Non-pigmented ciliary epithelial cell (primary cell): Measurements from ENCODE around the gene TBX2.

Experiments used
- DNase-seq: peaks from one replicate; pipeline ENCODE4 v3.0.0-alpha.2; 2010; ENCODE audit warnings: low read depth

Gene TBX2

DNA sequence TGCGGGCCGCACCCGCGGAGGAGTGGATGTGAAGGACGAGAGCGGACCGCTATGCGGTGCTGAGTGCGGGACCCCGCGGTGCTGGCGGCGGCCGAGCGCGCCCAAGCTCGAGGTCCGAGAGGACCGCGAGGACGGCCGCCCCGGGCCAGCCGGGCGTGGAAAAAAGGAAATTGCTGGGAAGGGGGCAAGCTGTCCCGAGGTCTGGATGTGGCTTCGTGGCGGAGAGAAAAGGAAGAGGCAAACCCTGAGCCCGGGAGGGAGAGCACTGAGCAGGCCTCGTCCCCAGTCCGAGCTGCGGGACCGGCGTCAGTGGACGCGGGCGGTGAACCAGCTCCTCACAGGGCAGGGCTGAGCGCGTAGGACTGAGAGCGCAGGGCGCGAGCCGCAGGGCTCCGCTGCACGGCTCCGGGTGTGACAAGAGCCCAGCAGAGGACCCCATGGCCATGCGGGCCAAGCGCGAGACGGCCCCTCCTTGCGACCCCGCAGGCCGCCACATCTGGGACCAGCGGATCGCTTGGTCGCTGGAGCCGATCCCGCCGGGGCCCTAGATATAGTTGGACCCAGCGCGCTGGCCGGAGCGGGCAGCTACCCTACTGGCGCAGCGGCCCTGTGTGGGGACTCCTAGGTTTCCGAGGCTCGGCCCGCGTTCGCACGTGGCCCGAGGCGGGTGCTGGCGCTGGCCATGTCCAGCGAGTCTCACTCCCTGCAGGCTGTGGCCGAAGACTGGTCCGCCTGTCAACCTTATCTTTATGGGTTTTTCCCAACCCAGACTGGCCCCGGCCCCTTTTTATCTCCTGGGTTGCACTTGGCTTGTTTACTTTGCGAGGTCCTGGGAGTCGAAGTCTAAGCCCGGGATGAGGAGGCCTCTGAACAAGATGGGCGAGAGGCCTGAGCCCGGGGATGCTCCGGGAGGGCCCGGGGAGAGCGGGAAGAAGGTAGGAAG, 55.0 kb downstream of the TBX2 start:
- no peak for DNase-seq

DNA sequence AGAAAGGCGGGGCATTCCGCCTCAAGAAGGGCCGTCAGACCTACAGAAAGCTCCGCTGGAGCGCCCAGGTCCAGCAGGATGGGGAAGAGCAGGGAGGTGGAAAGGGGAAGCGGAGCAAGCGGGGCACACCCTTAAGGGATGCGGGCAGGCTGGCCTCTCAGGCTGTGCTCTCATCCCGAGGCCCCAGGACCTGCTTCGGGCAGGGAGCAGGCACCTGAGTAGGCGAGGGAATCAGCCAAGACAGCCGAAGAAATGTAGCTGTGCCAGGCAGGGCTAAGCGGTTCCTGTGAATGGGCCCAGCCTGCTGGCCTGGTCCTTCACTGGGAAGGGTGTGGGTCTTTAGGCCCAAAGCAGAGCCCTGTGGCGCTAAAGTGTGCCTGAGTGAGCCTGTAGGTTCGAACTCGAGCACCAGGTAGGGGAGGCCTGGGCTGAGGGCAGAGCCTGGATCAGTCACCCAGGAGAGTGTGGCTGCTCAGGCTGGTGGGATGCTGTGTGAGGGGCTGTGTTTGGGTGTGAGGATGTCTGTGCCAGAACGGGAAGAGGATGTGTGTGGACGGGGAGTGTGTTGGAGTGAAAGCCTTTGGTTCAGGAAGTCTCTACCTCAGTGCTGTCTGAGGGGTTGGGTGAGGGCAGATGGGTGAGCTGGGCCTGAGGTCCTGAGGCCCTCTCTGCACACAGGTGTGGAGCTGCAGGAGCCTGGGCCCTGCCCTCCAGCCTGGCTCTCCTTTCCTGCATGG, 55.8 kb downstream of the TBX2 start:
- no peak for DNase-seq

- DNase-seq: no peak
Measured at GRCh38 chr17:61456061-61456681, 56.5 kb downstream of the TBX2 start.

DNA sequence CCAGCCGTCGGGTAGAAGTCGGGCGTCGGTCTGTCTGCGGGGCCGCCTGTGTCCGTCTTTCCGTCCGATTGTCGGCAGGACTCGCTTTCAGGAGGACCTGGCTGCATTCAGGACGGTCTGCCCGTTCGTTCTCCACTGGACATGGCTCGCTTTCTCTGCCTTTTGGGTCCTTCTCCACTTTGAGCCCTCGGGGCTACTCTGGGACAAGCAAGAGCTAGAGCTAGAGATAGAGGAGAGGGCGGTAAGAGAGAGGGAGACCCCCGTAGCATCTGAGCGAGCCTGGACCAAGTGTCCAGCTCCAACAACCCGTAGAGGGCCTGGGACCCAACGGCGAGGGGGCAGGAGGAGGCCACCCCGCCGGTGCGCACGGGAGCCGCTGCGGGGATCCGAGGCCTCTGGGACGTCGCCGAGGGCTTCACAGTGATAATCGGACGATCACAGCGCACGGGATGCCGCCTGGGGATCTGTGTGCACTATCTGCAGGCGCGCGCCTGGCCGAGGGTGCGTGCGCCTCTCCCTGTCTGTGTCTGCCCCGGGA, 57.1 kb downstream of the TBX2 start:
- no peak for DNase-seq

- no peak for DNase-seq
Measured at GRCh38 chr17:61457226-61457983, 57.8 kb downstream of the TBX2 start.

- no peak for DNase-seq
Measured at GRCh38 chr17:61458000-61458399, 58.4 kb downstream of the TBX2 start.

- no peak for DNase-seq
Measured at GRCh38 chr17:61458421-61459141, 58.9 kb downstream of the TBX2 start.
